OCI-LY3 (cell line): ENCODE measurements around the gene C16orf89.

ENCODE experiments used
- H2AFZ ChIP-seq: fragments of 200-600, 300-600 bp; shearing (Covaris generic); 2 replicates; pipeline ENCODE4 v1.6.0; 2014; ENCODE audit warnings: antibody characterized with exemption, low read depth, low read length
- H3K27ac ChIP-seq: fragments of 200-600, 300-600 bp; sonication (generic); 2 replicates; pipeline ENCODE4 v1.5.1; 2014; ENCODE audit warnings: mild to moderate bottlenecking, low read length, moderate library complexity, mixed read lengths
- H3K27me3 ChIP-seq: fragments of 200-600, 300-600 bp; sonication (generic); 2 replicates; pipeline ENCODE4 v1.6.1; 2014; ENCODE audit warnings: low read depth, low read length, mixed read lengths
- H3K36me3 ChIP-seq: fragments of 200-600, 300-600 bp; sonication (generic); replicated peaks from 2 replicates; pipeline ENCODE3; 2014; ENCODE audit warnings: low read depth, low read length, mixed read lengths
- H3K4me1 ChIP-seq: fragments of 300-600, 200-600 bp; sonication (generic); 2 replicates; pipeline ENCODE4 v1.6.1; 2014; ENCODE audit warnings: low read length, mixed read lengths
- H3K4me2 ChIP-seq: fragments of 200-600, 300-600 bp; sonication (generic); 2 replicates; pipeline ENCODE4 v1.6.1; 2014; ENCODE audit warnings: low read length, mixed read lengths
- H3K4me3 ChIP-seq: fragments of 300-600, 200-600 bp; sonication (generic); 2 replicates; pipeline ENCODE4 v1.5.1; 2014; ENCODE audit warnings: antibody characterized with exemption, mild to moderate bottlenecking, low read length, moderate library complexity
- H3K79me2 ChIP-seq: fragments of 300-600, 200-600 bp; shearing (Covaris generic); 2 replicates; pipeline ENCODE4 v1.6.1; 2014; ENCODE audit warnings: mild to moderate bottlenecking, low read length, mixed read lengths
- H3K9ac ChIP-seq: fragments of 300-600, 200-600 bp; shearing (Covaris generic); 2 replicates; pipeline ENCODE4 v1.6.0; 2014; ENCODE audit warnings: mild to moderate bottlenecking, low read length, moderate library complexity
- H3K9me3 ChIP-seq: fragments of 200-600, 300-600 bp; shearing (Covaris generic); 2 replicates; pipeline ENCODE4 v1.6.1; 2014; ENCODE audit warnings: low read length, mixed read lengths; ENCODE audit not compliant: insufficient read depth
- H4K20me1 ChIP-seq: fragments of 200-600, 300-600 bp; sonication (generic); 2 replicates; pipeline ENCODE4 v1.6.1; 2016; ENCODE audit warnings: low read length, mixed read lengths; ENCODE audit not compliant: insufficient read depth
- CTCF ChIP-seq: fragments of 200-600, 300-600 bp; sonication (generic); IDR thresholded peaks from 2 replicates; pipeline ENCODE4 v1.5.1; 2014; ENCODE audit warnings: antibody characterized with exemption, low read length, low read depth
- EZH2phosphoT487 ChIP-seq: fragments of 200-600 bp; shearing (Covaris generic); IDR thresholded peaks from 2 replicates; pipeline ENCODE4 v1.6.1; 2018; ENCODE audit warnings: antibody characterized with exemption, mixed run types, low read depth

The C16orf89 gene

GRCh38 chr16:5024632-5025031 is 41.1 kb downstream of the C16orf89 start:
- TF ChIP-seq EZH2phosphoT487, result no peak
- peak; percentile 27 for TF ChIP-seq CTCF
- Histone ChIP-seq H3K27ac (no peak overlapping the region), H3K4me2 (no peak overlapping the region), H3K4me3 (no peak overlapping the region), H3K4me1 (peaks cover 3% of the 10 kb centered on the region; the same call in 1 of the 2 replicates), H3K27me3 (no peaks in the 10 kb centered on the region), H3K79me2 (no peaks in the 10 kb centered on the region), H3K9ac (no peak overlapping the region), H3K36me3 (no peaks in the 10 kb centered on the region), H3K9me3 (no peaks in the 10 kb centered on the region), H2AFZ (no peak overlapping the region), H4K20me1 (no peaks in the 10 kb centered on the region)

GRCh38 chr16:5022521-5022920 is 43.2 kb downstream of the C16orf89 start:
- Histone ChIP-seq H3K4me3 (no peak overlapping the region), H3K9ac (no peak overlapping the region), H3K79me2 (no peaks in the 10 kb centered on the region), H4K20me1 (no peaks in the 10 kb centered on the region), H3K36me3 (no peaks in the 10 kb centered on the region), H3K27ac (no peak overlapping the region), H2AFZ (no peak overlapping the region), H3K4me2 (no peak overlapping the region), H3K27me3 (no peaks in the 10 kb centered on the region), H3K9me3 (no peaks in the 10 kb centered on the region), H3K4me1 (peaks cover 3% of the 10 kb centered on the region; the same call in 1 of the 2 replicates)
- TF ChIP-seq EZH2phosphoT487 (no peak), CTCF (no peak)

GRCh38 chr16:5020551-5020950 is 45.2 kb downstream of the C16orf89 start:
- TF ChIP-seq EZH2phosphoT487 (no peak), CTCF (no peak)
- no peak overlapping the region for H3K4me2 ChIP-seq
- no peaks in the 10 kb centered on the region for H3K9me3 ChIP-seq
- no peaks in the 10 kb centered on the region for H3K27me3 ChIP-seq
- H3K4me3 ChIP-seq, result no peak overlapping the region
- no peak overlapping the region for H3K9ac ChIP-seq
- H3K27ac ChIP-seq, result no peak overlapping the region
- H4K20me1 ChIP-seq, result no peaks in the 10 kb centered on the region
- no peak overlapping the region for H2AFZ ChIP-seq
- H3K36me3 ChIP-seq, result no peaks in the 10 kb centered on the region
- H3K4me1 ChIP-seq, result peaks cover 3% of the 10 kb centered on the region; the same call in 1 of the 2 replicates
- H3K79me2 ChIP-seq, result no peaks in the 10 kb centered on the region

GRCh38 chr16:5019775-5020174 is 46.0 kb downstream of the C16orf89 start:
- no peak for TF ChIP-seq CTCF
- no peaks in the 10 kb centered on the region for H3K79me2 ChIP-seq
- no peak overlapping the region for H3K4me3 ChIP-seq
- no peaks in the 10 kb centered on the region for H3K36me3 ChIP-seq
- H2AFZ ChIP-seq, result no peak overlapping the region
- H3K9me3 ChIP-seq, result no peaks in the 10 kb centered on the region
- H3K4me2 ChIP-seq, result no peak overlapping the region
- no peak overlapping the region for H3K27ac ChIP-seq
- no peak overlapping the region for H3K9ac ChIP-seq
- peaks cover under 1% of the 10 kb centered on the region; the same call in 1 of the 2 replicates for H3K4me1 ChIP-seq
- H3K27me3 ChIP-seq, result no peaks in the 10 kb centered on the region
- H4K20me1 ChIP-seq, result no peaks in the 10 kb centered on the region
